ENCODE results near the gene VAX1. TPM values are rescaled to one million over a fixed set of nuclear protein-coding genes. Genes with fewer than 3 reads are reported as not detected.
"Not testable (repeated sequence)": the region's sequence is repeated elsewhere in the genome, so short reads cannot be mapped to it uniquely, and the experiment has no call there.

The VAX1 gene, protein sequence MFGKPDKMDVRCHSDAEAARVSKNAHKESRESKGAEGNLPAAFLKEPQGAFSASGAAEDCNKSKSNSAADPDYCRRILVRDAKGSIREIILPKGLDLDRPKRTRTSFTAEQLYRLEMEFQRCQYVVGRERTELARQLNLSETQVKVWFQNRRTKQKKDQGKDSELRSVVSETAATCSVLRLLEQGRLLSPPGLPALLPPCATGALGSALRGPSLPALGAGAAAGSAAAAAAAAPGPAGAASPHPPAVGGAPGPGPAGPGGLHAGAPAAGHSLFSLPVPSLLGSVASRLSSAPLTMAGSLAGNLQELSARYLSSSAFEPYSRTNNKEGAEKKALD
- not detected in 2 replicates for total RNA-seq

DNA sequence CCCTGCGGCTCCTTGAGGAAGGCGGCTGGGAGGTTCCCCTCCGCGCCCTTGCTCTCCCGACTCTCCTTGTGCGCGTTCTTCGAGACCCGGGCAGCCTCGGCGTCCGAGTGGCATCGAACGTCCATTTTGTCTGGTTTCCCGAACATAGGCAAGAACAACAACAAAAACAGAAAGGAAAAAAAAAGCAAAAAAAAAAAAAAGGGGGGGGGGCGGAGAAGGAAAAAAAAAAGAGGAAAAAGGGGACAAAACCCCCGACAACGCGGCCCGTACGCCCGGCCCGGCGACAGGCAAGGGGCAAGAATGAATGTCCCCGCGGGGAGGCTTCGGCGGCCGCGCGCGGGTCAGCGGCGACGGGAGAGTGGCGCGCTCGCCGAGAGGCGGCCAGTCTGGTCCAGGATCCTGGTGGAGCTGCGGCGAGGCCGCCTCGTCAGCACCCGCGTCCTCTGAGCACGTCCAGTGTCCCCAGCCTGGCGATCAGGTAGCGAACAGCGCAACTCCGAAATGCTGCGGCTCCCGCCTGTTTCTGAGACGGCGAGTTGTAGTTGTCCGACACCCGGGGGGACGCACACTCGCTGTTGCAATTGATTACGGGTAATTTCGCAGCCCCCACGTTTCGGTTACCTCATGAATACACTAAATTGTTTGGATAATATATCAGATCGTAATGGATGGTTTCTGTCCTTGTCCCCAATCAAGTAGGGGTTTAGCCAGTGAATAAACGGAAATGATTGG, at the start of gene VAX1:
Gene VAX1 (minus strand): TSS at position 360 of the 732 bp plus-strand sequence. CDS start 214 bp downstream, at position 146.
- DNase-seq (ENCODE audit: extremely low read depth, low read depth, low spot score): no peak

DNA sequence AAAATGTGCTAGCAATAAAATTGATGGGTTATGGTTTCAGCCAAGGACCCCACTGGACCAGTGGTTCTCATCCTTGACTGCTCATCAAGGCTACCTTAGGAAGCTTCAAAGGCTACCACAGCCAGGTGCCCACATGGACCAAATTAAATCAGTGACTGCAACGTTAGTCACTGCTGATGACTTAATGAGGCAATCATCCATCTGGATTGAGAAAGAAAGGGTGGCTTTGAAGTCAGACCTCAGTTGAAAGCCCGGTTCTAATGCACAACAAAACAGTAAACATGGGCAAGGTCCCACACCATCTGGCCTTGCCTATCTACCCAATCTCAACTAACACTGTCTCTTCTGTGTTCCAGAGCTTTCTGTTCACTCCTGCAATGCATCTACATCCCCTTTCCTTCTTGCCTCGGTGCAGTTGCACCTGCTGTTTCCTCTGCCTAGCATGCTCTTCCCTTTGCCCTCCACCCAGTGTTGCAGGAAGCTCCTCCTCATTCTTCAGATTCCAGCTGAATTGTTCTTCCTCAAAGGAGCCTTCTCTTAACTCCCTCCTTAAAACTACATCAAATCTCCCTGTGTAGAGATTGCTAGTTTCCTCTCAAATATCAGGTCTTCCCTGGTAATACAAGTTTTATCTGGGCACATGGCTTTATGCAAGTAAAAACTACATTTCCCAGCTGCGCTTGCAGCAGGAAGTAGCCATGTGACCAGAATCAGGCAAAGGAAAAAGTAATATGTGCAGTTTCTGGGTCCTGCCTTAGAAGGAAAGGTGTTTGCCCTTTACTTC, 49.0 kb upstream of the VAX1 start:
- DNase-seq (ENCODE audit: extremely low read depth, low read depth, low spot score): no peak

DNA sequence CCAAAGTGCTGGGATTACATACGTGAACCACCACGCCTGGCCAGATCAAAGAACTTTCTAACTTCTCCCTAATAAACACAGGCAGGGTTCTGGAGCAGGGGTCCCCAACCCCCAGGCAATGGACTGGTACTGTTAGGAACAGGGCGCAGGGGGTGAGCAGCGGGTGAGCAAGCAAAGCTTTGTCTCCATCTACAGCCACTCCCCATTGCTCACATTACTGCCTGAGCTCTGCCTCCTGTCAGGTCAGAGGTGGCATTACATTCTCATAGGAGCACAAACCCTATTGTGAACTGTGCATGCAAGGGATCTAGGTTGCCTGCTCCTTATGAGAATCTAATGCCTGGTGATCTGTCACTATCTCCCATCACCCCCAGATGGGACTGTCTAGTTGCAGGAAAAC, 47.7 kb upstream of the VAX1 start:
- not testable (repeated sequence) for DNase-seq (ENCODE audit: extremely low read depth, low read depth, low spot score)

DNA sequence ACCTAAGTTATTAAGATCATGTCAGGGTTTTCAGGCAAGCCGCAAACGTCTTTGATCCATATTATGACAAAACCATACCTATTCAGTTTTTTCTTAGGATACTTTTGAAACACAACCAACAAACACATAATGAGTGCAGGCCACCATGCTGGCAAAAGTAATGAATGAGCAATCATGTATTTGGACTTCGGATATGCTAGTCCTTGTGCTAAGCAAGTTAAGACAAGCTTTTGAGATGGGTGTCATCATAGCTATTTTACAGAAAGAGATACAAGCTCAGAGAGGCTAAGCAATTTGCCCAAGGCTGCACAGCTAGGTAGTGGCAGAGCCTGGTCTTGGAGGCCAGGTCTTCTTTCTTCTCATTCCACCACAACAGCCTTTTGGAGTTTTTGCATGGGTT, 46.8 kb upstream of the VAX1 start:
- DNase-seq (ENCODE audit: extremely low read depth, low read depth, low spot score): no peak

DNA sequence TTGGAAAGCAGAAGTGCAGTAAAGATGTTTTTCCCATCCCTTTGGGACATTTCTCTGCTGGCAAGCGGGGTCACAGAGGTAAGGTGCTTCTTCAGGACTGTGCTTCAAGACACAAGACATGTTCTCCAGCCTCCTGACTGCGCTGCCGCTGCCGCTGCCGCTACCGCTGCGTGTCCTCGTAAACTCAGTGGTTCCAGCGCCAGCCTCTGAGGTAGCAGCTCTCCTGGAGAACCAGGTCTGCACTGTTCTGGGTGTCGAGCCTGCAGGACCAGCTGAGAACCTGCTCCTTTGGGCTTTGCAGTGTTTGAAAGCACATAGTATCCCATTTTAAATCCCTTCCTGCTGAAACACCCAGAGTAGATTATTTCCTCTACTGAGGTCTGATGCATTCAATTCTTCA, 46.2 kb upstream of the VAX1 start:
- no peak for DNase-seq (ENCODE audit: extremely low read depth, low read depth, low spot score)

DNA sequence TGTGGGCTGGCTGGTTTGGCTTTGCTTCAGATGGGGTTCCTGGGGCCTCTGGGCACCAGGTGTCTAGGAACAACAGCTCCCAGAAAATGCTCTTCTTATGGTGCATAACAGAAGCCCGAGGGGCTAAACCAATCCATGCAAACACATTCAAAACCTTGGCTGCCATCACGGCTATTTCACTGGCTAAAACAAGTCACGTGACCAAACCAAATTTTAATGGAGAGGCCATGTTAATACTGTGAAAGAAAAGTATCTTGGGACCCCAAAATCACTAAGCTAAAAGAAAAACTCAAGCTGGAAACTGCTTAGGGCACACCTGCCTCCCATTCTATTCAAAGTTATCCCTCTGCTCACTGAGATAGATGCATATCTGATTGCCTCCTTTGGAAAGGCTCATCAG, 40.1 kb upstream of the VAX1 start:
- no peak for DNase-seq (ENCODE audit: extremely low read depth, low read depth, low spot score)

DNA sequence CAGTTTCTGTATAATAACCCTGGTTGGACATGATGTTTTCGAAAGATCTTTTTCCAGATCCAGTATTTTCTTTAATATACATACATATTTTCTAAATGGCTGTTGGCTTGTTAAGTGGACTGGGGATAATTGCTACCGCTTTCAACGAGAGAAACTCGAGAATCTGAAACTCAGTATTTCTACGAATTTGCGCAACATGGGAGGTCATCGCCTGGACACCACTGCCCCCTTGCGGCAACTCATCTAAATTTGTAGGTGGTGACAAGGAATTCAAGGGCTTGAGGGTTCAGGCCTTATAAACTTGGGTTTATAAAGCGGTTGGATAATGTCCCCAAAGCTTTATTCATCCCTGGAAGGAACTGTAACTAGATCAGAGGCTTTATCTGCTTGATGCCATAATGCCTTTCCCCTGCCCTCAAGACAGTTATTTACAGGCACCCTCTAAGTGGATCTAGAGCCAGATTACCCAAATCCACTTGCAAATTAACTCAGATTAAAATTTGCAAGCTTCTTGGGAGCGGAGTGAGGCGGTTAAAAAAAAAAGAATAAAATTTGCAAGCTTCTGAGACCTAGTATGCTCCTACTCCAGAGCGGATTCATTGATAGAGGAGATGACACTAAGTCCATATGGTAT, 37.9 kb upstream of the VAX1 start:
- peak; percentile 44 for DNase-seq (ENCODE audit: extremely low read depth, low read depth, low spot score)

DNA sequence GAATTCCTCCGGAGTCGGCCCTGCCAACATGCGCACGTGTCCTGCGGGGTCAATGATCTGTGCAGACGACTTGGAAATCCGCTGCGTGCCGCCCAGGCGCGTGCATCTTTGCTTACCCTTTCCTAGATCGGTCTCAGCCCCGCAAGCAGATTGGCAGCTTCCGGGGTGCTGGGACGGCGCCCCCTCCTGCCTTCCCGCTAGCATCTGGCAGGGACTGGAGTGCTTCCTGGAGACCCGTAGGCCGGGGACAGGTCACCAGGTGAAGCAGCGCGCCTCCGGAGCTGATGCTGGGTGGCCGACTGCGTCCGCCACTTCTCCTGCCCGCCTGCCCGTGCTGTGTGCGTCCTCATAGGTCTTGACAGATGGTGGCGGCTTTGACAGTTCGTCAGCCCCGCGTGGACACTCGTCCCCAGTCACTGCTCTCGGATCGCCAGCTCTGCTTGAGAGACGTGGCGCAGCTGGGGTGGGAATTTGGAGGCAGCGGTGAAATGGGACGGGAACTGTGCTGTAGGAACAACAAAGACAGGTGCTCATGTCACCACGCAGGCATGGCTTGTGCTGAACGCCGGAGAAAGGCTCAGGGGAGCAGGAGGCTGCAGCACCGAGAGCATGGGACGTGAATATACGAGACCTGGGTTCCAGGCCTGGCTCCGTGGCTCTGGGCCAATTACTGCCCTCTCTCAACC, 37.3 kb upstream of the VAX1 start:
- no peak for DNase-seq (ENCODE audit: extremely low read depth, low read depth, low spot score)

DNA sequence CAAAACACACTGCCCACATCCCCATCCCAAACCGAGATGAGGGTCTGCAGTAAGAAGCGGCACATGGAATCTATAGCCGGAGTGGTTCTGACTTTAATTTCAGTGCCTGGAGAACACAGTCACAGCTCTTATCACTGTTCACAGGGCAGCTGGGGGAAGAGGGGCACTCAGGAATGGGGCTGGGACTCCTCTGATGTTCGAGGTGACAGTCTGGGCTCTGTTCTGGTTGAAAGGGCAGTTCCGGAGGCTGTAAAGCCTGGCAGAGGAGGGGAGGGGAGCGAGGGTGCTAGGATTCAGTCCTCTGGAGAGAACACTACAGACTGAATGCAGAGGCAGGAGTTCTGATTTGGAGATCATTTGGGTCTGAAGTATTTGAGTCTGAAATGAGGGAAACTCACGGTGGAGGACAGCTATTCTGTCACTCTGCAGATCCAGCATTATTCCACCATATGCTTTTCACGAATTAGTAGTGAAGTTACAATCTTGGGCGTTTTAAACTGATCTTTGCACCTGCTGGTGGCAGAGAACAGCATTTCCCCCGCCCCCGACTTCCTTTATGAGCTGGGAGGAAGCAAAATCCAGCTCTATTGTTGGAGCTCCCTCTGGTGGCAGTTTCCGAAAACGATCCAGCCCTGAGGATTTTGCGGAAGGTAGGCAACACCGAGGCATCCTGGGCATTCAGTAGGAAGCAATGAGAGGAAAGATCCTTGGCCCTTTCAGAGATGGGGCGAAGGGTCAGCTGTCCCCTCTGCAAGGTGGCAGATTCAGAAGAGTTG, 36.6 kb upstream of the VAX1 start:
- DNase-seq (ENCODE audit: extremely low read depth, low read depth, low spot score): no peak

DNA sequence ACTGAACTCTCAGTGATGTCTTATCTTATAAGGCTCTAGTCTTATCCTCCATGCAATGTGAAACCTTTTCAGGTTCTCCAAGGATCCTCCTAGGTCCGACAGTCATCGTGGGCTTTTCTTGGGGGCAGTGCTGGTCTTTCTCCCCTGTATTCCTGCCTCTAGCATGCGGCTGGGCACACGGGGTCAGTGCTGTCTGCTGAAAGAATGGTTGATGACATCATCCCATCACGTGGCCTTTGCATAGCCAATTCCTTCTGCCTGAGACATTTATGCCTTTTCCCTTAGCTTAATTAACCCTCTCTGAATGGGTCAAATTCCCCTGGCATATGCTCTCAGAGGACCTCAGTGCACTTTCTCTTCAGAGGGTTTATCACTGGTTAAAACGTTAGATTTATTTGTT, 32.2 kb upstream of the VAX1 start:
- DNase-seq (ENCODE audit: extremely low read depth, low read depth, low spot score): no peak

DNA sequence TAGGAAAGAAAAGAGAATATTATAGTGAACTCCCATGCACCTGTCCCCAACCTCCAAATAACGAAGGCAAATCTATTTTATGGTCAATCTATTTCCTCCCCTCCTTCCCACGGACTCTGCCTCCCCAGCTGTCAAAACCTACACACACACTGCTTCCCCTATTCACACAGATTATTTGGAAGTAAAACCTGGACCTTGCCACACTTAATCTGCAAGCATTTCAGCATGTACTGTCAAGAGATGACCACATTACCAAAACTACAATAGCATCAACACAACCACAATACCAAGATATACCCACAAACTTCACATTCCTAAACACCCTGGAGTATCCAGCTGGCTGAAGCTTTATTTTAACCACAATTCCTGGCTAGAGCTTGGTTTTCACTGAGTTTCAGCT, 31.4 kb upstream of the VAX1 start:
- no peak for DNase-seq (ENCODE audit: extremely low read depth, low read depth, low spot score)

DNA sequence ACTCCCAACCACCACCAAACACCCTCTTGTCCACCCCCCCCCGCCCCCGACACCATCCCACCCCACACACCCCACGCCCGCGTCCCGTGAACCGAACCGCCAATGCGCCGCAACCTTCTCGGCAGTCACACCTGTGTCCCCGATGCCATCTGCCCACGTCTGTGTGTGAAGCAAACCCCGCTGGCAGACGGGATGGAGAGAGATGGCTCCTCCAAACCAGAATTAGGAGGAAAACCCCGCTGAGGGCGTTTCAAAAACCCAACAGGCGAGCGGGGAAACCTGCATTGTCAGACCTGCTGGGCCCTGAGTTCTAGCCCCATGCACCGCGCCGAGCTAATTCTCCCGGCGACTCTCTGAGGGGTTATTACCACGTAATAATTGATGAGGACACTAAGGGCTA, 30.7 kb upstream of the VAX1 start:
- no peak for DNase-seq (ENCODE audit: extremely low read depth, low read depth, low spot score)

DNA sequence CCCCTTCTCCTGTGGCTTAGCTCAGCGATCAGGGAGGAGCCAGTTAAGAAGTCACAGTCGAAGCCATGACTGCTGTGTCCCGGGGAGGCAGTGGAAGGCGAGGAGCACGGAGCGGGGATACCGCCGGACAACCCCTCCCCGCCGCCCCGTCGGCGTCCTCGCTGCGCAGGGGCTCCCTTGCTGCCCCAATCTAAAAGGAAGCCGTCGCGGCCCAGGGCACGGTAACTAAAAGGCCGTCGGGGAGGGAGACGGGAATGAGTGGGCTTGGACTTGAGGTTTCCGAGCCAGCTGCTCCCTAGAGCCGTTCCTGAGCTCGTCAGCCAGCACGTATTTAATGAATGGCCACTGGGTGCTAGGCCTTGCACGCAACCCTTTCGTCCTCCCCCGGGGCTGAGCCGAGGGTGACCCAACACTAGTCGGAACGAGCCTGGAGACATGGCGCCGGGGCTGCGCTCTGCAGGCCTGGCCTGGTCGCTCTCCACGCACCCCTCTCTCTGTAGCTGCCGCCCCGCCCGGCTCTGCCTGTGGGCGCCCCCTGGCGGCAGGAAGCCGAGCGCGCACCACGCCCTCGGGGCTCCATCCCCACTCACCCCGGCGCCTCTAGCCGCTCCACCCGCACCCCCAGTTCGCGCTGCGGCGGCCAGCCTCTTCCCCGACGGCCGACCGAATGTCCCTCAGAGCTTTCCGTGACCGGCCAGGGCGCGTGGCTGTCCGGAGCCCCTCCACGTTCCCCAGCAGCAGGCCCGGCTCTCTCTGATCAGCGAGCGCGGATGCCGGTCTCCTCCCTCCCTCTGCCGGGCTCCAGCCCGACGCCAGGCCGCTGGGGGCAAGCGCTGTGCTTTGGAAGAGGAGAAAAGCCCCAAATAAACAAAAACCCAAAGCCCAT, 30.0 kb upstream of the VAX1 start:
- DNase-seq (ENCODE audit: extremely low read depth, low read depth, low spot score): no peak

DNA sequence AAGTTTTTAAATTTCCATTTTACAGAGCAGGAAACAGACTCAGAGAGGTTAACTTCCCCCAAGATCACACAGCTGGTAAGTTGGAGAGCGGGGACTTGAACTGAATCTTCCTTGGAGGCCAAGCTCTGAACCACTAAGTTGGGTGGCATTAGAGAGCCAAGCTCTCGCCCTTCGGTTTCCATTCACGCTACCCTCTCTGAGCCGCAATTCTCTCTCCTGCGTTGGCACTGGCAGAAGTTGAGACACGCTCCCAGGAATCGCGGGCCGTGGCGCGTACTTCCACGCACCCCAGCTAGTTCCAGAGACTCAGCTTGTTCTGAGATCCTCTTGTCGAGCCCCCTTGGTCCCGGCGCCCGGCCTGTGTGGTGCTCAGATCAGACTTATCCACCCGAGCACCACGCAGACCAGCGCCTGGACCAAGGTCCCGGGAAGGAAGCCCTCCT, 29.3 kb upstream of the VAX1 start:
- no peak for DNase-seq (ENCODE audit: extremely low read depth, low read depth, low spot score)

DNA sequence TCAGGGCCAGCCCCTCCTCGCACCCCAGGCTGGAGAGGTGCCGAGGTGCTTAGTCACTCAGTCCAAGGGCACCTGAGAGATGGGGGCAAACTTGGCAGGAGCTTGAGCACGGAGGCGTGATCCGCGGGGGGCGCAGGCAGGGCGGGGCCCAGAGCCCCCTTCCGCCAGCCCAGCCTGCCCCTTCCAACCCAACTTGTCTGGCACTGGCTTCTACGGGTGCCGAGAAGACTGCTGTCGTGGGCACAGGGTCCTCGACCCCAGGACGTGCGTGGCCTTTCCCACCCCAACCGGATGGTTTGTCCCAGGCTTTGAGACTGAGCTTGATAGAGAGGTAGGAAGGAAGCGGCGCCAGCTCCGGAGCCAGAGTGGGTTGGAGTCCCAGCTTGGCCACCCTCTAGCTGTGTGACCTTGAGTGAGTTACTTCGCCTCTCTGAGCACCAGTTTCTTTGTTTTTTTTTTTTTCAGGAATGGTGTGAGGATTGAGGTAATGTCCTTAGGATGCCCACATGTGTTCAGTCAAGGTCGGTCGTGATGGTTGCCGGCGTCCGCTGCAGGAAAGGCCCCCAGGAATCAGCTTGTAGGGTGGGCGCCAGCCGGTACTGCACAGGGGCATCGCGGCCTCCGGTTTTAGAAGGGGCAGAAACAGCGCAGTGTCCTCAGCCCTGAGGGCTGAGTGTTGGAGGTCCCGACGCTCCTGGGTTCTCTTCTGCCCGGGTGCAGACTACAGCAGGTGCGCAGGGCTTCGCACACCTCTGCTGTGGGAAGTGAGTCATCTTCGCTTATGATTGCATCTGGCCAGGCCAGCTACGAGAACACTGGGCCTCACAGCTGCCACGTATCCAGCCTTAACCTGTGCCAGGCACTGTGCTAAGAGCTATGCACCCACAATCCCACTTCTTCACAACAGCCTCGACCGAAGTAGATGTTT, 28.6 kb upstream of the VAX1 start:
- no peak for DNase-seq (ENCODE audit: extremely low read depth, low read depth, low spot score)

DNA sequence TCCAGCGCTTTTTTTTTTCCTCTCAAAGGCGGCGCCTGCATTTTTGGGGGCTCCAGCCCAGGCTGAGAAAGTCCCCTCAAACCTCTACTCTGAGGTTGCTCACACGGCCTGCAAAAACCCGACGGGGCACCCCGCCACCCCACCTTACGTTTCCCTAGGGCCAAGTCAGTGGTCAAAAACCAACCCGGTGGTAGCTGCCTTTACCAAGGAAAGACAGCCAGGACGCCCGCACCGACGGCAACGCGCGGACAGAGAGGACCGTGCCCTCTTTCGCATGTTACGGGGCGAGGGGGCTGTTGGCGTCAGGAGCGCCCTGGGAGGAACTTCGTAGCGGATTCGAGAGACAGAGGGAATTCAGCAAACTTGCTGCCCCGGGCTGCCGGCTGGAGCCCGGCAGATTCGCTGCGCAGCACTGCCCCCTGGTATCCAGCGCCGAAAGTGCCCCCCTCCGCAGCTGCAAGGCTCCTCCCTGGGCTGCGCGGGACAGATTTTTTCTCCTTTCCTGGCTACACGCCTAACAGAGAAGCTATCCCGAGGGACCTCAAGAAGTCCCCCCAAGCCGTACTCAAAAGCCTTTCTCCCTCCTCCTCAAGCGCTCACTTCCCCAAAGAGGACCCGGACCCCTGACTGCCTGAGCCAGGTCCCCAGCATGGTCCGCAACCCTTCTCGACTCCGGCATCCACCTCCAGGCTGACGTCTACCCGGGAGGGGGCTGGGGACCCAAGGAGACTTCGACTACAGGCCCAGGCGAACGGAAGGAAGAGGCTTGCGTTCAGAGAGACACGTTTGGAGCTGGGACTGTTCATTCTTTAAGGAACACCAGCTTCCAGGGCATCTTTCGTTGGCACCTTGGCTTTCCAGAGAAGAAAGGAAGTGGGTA, 27.7 kb upstream of the VAX1 start:
- no peak for DNase-seq (ENCODE audit: extremely low read depth, low read depth, low spot score)

Measured in glomerular endothelial cell (primary cell).